ENCODE results near the gene PBXIP1. TPM values are rescaled to one million over a fixed set of nuclear protein-coding genes. Genes with fewer than 3 reads are reported as not detected.
A peak's percentile ranks its signal among the peaks of the same experiment; 100 is the strongest.

Gene PBXIP1
- total and polyA plus RNA-seq, 2 of the 13 experiments (the other 11 are each of a cell fraction or from before 2014, with no cell fraction given), result 16.3 to 31.9 TPM

- TF ChIP-seq BCLAF1 (IDR thresholded peaks at IDR 0.05) (no peak), HNF4A (CRISPR knock-in tag; IDR thresholded peaks at IDR 0.05) (peak; percentile 54), ZNF101 (CRISPR knock-in tag; IDR thresholded peaks at IDR 0.05; ENCODE audit: borderline replicate concordance, low read depth) (no peak), CHCHD3 (CRISPR knock-in tag; IDR thresholded peaks at IDR 0.05) (0 out of 2 replicates have a peak, but pooled peaks have one; percentile 73), ETV6 (CRISPR knock-in tag; conservative IDR thresholded peaks at IDR 0.05) (no peak), CREB1 (IDR thresholded peaks at IDR 0.05) (peak; percentile 49), CREB1 (CRISPR knock-in tag; IDR thresholded peaks at IDR 0.05) (peak; percentile 48; the same call in 1 of the 2 replicates), MEIS2 (CRISPR knock-in tag; IDR thresholded peaks at IDR 0.05) (peak; percentile 79; the same call in 1 of the 2 replicates), ZNF235 (CRISPR knock-in tag; IDR thresholded peaks at IDR 0.05; ENCODE audit: borderline replicate concordance) (peak; percentile 46; the same call in 1 of the 2 replicates), KDM5A (IDR thresholded peaks at IDR 0.05; ENCODE audit: borderline replicate concordance, low read length) (peak; percentile 14; the same call in 1 of the 2 replicates), HNF1B (CRISPR knock-in tag; IDR thresholded peaks at IDR 0.05) (peak; percentile 71), SATB2 (CRISPR knock-in tag; IDR thresholded peaks at IDR 0.05) (0 out of 2 replicates have a peak, but pooled peaks have one; percentile 5), FOXP1 (IDR thresholded peaks at IDR 0.05) (no peak), FOXP1 (CRISPR knock-in tag; IDR thresholded peaks at IDR 0.05) (0 out of 2 replicates have a peak, but pooled peaks have one; percentile 43), RERE (CRISPR knock-in tag; IDR thresholded peaks at IDR 0.05; ENCODE audit: low read depth) (peak; percentile 41; the same call in 1 of the 2 replicates), ZNF710 (CRISPR knock-in tag; IDR thresholded peaks at IDR 0.05; ENCODE audit: borderline replicate concordance) (peak; percentile 81; the same call in 1 of the 2 replicates)
- TF ChIP-seq, protein P1, sequence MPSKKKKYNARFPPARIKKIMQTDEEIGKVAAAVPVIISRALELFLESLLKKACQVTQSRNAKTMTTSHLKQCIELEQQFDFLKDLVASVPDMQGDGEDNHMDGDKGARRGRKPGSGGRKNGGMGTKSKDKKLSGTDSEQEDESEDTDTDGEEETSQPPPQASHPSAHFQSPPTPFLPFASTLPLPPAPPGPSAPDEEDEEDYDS (CRISPR knock-in tag; IDR thresholded peaks at IDR 0.05), result peak; percentile 58; the same call in 1 of the 2 replicates
These were observed 45.0 kb upstream of the PBXIP1 start (continued) for GRCh38 chr1:155000726-155001424.
